ENCODE measurements around the gene PLA2G2F.

PLA2G2F gene

GRCh38 chr1:20138961-20139550 is at the start of gene PLA2G2F:
Gene PLA2G2F (plus strand): TSS chr1:20139323. CDS start chr1:20139428, 105 bp downstream.
- DNase-seq, result no peak

- no peak for DNase-seq
These were observed 49.6 kb upstream of the PLA2G2F start for GRCh38 chr1:20089328-20090077.

GRCh38 chr1:20090119-20090518 is 49.0 kb upstream of the PLA2G2F start:
- DNase-seq, result no peak

- DNase-seq, result no peak
These were observed 48.5 kb upstream of the PLA2G2F start for GRCh38 chr1:20090641-20091040.

GRCh38 chr1:20093303-20093702 is 45.8 kb upstream of the PLA2G2F start:
- DNase-seq, result no peak

- DNase-seq, result no peak
These were observed 45.2 kb upstream of the PLA2G2F start for GRCh38 chr1:20093940-20094391.

- DNase-seq, result no peak
These were observed 43.3 kb upstream of the PLA2G2F start for GRCh38 chr1:20095564-20096434.

GRCh38 chr1:20096840-20097447 is 42.2 kb upstream of the PLA2G2F start:
- DNase-seq, result no peak

GRCh38 chr1:20099533-20099932 is 39.6 kb upstream of the PLA2G2F start:
- no peak for DNase-seq

- peak in 28 of 58 donors; percentile 1 to 52 (median 12) for DNase-seq
These were observed 38.3 kb upstream of the PLA2G2F start for GRCh38 chr1:20100632-20101355.

- DNase-seq, result no peak
These were observed 36.2 kb upstream of the PLA2G2F start for GRCh38 chr1:20102875-20103274.

GRCh38 chr1:20105856-20106255 is 33.3 kb upstream of the PLA2G2F start:
- no peak for DNase-seq

GRCh38 chr1:20107351-20107750 is 31.8 kb upstream of the PLA2G2F start:
- DNase-seq, result no peak

GRCh38 chr1:20107796-20108195 is 31.3 kb upstream of the PLA2G2F start:
- no peak for DNase-seq

- DNase-seq, result no peak
These were observed 30.6 kb upstream of the PLA2G2F start for GRCh38 chr1:20108366-20109123.

GRCh38 chr1:20109223-20109856 is 29.8 kb upstream of the PLA2G2F start:
- DNase-seq, result no peak

GRCh38 chr1:20110679-20111078 is 28.4 kb upstream of the PLA2G2F start:
- peak in 1 of 58 donors; percentile 2 for DNase-seq

GRCh38 chr1:20111452-20111851 is 27.7 kb upstream of the PLA2G2F start:
- no peak for DNase-seq

GRCh38 chr1:20112279-20113000 is 26.7 kb upstream of the PLA2G2F start:
- no peak for DNase-seq
